K562 (cell line): Measurements from ENCODE around the gene TMEM163.

Experiments
- CBX5 ChIP-seq: IDR thresholded peaks from 2 replicates; pipeline ENCODE4 v1.6.1; 2014; ENCODE audit warnings: low read depth, borderline replicate concordance
- CTCF ChIP-seq, 3 experiments: IDR thresholded peaks in 2 of 3; conservative IDR thresholded peaks in 1 of 3; 2 replicates each; pipeline ENCODE4 v1.5.1; 2011 to 2012; ENCODE audit warnings: low read length in 3 of 3, mild to moderate bottlenecking in 3 of 3, control low read depth in 2 of 3, improper control_type of control experiment in 1 of 3, inconsistent platforms in 1 of 3, low read depth in 1 of 3, mixed read lengths in 1 of 3, moderate library complexity in 1 of 3; ENCODE audit not compliant: insufficient read depth in 2 of 3
- KAT8 ChIP-seq: fragments of 450-650 bp; IDR thresholded peaks from 2 replicates; pipeline ENCODE4 v1.6.1; 2016; ENCODE audit warnings: low read depth, mild to moderate bottlenecking
- POLR2A ChIP-seq: fragments of 450-650 bp; conservative IDR thresholded peaks from 2 replicates; pipeline ENCODE4 v1.6.1; 2016
- POLR2AphosphoS5 ChIP-seq: IDR thresholded peaks from 2 replicates; pipeline ENCODE4 v1.6.1; 2011; ENCODE audit warnings: mild to moderate bottlenecking, low read depth, low read length, moderate library complexity; ENCODE audit not compliant: control insufficient read depth, insufficient read depth
- RAD21 ChIP-seq, 2 experiments: fragments of 250-450 bp in 1 of 2; fragments of 450-650 bp in 1 of 2; sonication (Bioruptor Pico) in 1 of 2; formaldehyde crosslinking in 1 of 2; IDR thresholded peaks in 1 of 2; conservative IDR thresholded peaks in 1 of 2; 2 replicates each; pipeline versions ENCODE4 v1.4.0 to v1.8.0; 2020 to 2022; ENCODE audit warnings: mild to moderate bottlenecking in 2 of 2, moderate library complexity in 1 of 2
- YY1 ChIP-seq, 3 experiments: IDR thresholded peaks; 2 replicates each; pipeline ENCODE4 v1.6.1; 2011; ENCODE audit warnings: low read length in 2 of 3, mild to moderate bottlenecking in 2 of 3, moderate library complexity in 2 of 3, borderline replicate concordance in 1 of 3, control low read depth in 1 of 3, low read depth in 1 of 3; ENCODE audit not compliant: insufficient read depth in 3 of 3, insufficient replicate concordance in 2 of 3, control insufficient read depth in 1 of 3, insufficient read length in 1 of 3; ENCODE audit errors: extremely low read depth in 1 of 3
- ZNF140 ChIP-seq: fragments of 250-450 bp; sonication (Bioruptor Pico); IDR thresholded peaks from 2 replicates; pipeline ENCODE4 v1.8.0; 2021; ENCODE audit warnings: moderate library complexity, mild to moderate bottlenecking, inconsistent platforms
- TF ChIP-seq, protein P1 (sequence below): sonication (generic); formaldehyde crosslinking; IDR thresholded peaks from 2 replicates; pipeline ENCODE4 v1.4.0; 2020; ENCODE audit warnings: mild to moderate bottlenecking, missing genetic modification reagents
- TF ChIP-seq, protein P2 (sequence below): fragments of 450-650 bp; formaldehyde crosslinking; IDR thresholded peaks from 2 replicates; pipeline ENCODE4 v1.4.0; 2020; ENCODE audit warnings: mild to moderate bottlenecking, moderate library complexity

- TF ChIP-seq YY1 (IDR thresholded peaks at IDR 0.05; ENCODE audit: borderline replicate concordance in 1 of 3, control insufficient read depth in 1 of 3, extremely low read depth in 1 of 3, insufficient read depth in 3 of 3, insufficient read length in 1 of 3, insufficient replicate concordance in 2 of 3, low read depth in 1 of 3, low read length in 2 of 3) (no peak), POLR2AphosphoS5 (no peak), CTCF (IDR thresholded peaks at IDR 0.05 in 2 of 3, conservative IDR thresholded peaks at IDR 0.05 in 1 of 3; ENCODE audit: insufficient read depth in 2 of 3, low read depth in 1 of 3, low read length in 3 of 3) (no peak), CBX5 (no peak), RAD21 (CRISPR knock-in tag; conservative IDR thresholded peaks at IDR 0.05 in 1 of 2, IDR thresholded peaks at IDR 0.05 in 1 of 2) (no peak), ZNF140 (no peak), POLR2A (no peak), KAT8 (no peak)
- TF ChIP-seq, protein P1, sequence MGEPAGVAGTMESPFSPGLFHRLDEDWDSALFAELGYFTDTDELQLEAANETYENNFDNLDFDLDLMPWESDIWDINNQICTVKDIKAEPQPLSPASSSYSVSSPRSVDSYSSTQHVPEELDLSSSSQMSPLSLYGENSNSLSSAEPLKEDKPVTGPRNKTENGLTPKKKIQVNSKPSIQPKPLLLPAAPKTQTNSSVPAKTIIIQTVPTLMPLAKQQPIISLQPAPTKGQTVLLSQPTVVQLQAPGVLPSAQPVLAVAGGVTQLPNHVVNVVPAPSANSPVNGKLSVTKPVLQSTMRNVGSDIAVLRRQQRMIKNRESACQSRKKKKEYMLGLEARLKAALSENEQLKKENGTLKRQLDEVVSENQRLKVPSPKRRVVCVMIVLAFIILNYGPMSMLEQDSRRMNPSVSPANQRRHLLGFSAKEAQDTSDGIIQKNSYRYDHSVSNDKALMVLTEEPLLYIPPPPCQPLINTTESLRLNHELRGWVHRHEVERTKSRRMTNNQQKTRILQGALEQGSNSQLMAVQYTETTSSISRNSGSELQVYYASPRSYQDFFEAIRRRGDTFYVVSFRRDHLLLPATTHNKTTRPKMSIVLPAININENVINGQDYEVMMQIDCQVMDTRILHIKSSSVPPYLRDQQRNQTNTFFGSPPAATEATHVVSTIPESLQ: no peak
- TF ChIP-seq, protein P2, sequence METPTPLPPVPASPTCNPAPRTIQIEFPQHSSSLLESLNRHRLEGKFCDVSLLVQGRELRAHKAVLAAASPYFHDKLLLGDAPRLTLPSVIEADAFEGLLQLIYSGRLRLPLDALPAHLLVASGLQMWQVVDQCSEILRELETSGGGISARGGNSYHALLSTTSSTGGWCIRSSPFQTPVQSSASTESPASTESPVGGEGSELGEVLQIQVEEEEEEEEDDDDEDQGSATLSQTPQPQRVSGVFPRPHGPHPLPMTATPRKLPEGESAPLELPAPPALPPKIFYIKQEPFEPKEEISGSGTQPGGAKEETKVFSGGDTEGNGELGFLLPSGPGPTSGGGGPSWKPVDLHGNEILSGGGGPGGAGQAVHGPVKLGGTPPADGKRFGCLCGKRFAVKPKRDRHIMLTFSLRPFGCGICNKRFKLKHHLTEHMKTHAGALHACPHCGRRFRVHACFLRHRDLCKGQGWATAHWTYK: no peak
Observed at GRCh38 chr2:134603966-134604365, 114.8 kb downstream of the TMEM163 start.
